ENCODE measurements around the gene POLR1D. TPM values are rescaled to one million over a fixed set of nuclear protein-coding genes. Genes with fewer than 3 reads are reported as not detected.
A peak's percentile ranks its signal among the peaks of the same experiment; 100 is the strongest.

The POLR1D gene
- polyA plus RNA-seq, 1 donor (not counting 4 experiments of a cell fraction or from before 2014, with no cell fraction given) = 235 TPM

DNA sequence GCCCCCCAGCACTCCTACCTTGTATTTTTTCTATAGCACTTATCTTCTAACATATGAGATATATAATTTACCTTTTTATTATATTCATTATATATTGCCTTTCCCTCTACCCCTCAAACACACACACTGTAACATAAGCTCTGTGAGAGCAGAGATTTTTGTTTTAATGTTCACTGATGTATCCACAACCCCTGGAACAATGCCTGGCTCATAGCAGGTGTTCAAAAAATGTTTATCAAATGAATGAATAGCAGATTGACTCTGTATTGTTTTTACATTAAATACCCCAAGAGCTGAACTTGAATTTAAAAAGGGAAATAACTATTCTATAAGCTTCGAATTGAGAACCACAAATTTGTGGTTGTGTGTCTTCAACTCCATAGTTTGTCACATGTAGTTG lies 11.0 kb downstream of the POLR1D start:
- Histone ChIP-seq H3K4me2 (ENCODE audit: control insufficient read depth, extremely low read depth, insufficient read depth, low read depth, low read length) (no peak overlapping the region), H3K27ac (ENCODE audit: control insufficient read depth, insufficient read depth, low read length) (peak overlapping the region; percentile 78), H3K79me2 (ENCODE audit: control insufficient read depth, insufficient read depth, low read length) (peaks cover 50% of the 10 kb centered on the region), H3K4me3 (ENCODE audit: control insufficient read depth in 2 of 3, extremely low read depth in 1 of 3, insufficient read depth in 2 of 3, low read depth in 1 of 3, low read length in 3 of 3) (no peak overlapping the region), H4K20me1 (ENCODE audit: control insufficient read depth, extremely low read depth, insufficient read depth, low read length) (no peaks in the 10 kb centered on the region), H3K9me3 (ENCODE audit: control insufficient read depth, low read depth, low read length) (no peaks in the 10 kb centered on the region), H3K27me3 (ENCODE audit: control insufficient read depth, extremely low read depth, insufficient read depth, low read length) (no peaks in the 10 kb centered on the region), H3K9ac (ENCODE audit: control insufficient read depth, extremely low read depth, insufficient read depth, low read length) (no peak overlapping the region), H2AFZ (ENCODE audit: control insufficient read depth, low read length) (no peak overlapping the region), H3K36me3 (ENCODE audit: control insufficient read depth in 2 of 2, extremely low read depth in 1 of 2, insufficient read depth in 2 of 2, low read length in 2 of 2) (peaks cover 0 to 2% of the 10 kb centered on the region in 2 experiments), H3K9me1 (ENCODE audit: control insufficient read depth, extremely low read depth, insufficient read depth, low read length) (no peaks in the 10 kb centered on the region), H3K4me1 (ENCODE audit: control insufficient read depth, extremely low read depth, insufficient read depth, low read length) (peaks cover 43% of the 10 kb centered on the region)
- no peak for TF ChIP-seq CTCF (optimal IDR thresholded peaks at IDR 0.05 in 1 of 3, IDR thresholded peaks at IDR 0.05 in 1 of 3, conservative IDR thresholded peaks at IDR 0.05 in 1 of 3; ENCODE audit: extremely low read depth in 1 of 3, insufficient read depth in 2 of 3, low read length in 3 of 3)
- no peak for TF ChIP-seq EZH2 (IDR thresholded peaks at IDR 0.05; ENCODE audit: low read length)
- no peak for FAIRE-seq
- DNase-seq (ENCODE audit: low read depth, low spot score) = no peak
- dilution Hi-C loops (cut with MboI; ENCODE audit: extremely low pct_ligation_motif_present, low sequenced_read_pairs) = no loop called here

DNA sequence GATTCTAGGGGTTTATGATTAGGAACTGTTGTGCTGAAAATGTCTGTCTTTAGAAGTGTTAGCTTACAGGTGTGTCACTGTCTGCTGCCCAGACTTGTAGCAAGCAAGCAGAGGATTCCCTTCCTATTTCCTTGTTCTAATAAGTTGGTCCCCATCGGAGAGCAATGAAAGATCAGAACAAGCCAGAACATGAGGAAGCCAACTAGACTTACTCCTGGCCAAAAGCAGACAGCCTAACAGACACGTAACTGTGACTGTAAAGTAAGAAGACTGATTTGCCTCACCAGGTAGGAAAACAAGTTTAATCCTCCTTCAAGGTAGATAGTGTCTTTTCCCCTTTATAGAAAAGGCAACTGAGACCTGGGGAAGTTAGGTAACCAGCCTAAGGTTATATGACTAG lies 12.5 kb downstream of the POLR1D start:
- H3K4me1 ChIP-seq (ENCODE audit: control insufficient read depth, extremely low read depth, insufficient read depth, low read length) = peaks cover 50% of the 10 kb centered on the region
- H3K4me2 ChIP-seq (ENCODE audit: control insufficient read depth, extremely low read depth, insufficient read depth, low read depth, low read length) = peak overlapping the region; percentile 83
- no peaks in the 10 kb centered on the region for H3K9me3 ChIP-seq (ENCODE audit: control insufficient read depth, low read depth, low read length)
- H3K27me3 ChIP-seq (ENCODE audit: control insufficient read depth, extremely low read depth, insufficient read depth, low read length) = no peaks in the 10 kb centered on the region
- H2AFZ ChIP-seq (ENCODE audit: control insufficient read depth, low read length) = no peak overlapping the region
- H3K79me2 ChIP-seq (ENCODE audit: control insufficient read depth, insufficient read depth, low read length) = peaks cover 47% of the 10 kb centered on the region
- H3K27ac ChIP-seq (ENCODE audit: control insufficient read depth, insufficient read depth, low read length) = peak overlapping the region; percentile 86
- TF ChIP-seq EZH2 (IDR thresholded peaks at IDR 0.05; ENCODE audit: low read length) (no peak), CTCF (optimal IDR thresholded peaks at IDR 0.05 in 1 of 3, IDR thresholded peaks at IDR 0.05 in 1 of 3, conservative IDR thresholded peaks at IDR 0.05 in 1 of 3; ENCODE audit: extremely low read depth in 1 of 3, insufficient read depth in 2 of 3, low read length in 3 of 3) (no peak)
- H3K9me1 ChIP-seq (ENCODE audit: control insufficient read depth, extremely low read depth, insufficient read depth, low read length) = no peaks in the 10 kb centered on the region
- no peaks in the 10 kb centered on the region for H4K20me1 ChIP-seq (ENCODE audit: control insufficient read depth, extremely low read depth, insufficient read depth, low read length)
- FAIRE-seq = peak; percentile 99
- peak; percentile 87 for DNase-seq (ENCODE audit: low read depth, low spot score)
- peaks cover 0 to 3% of the 10 kb centered on the region in 2 experiments for H3K36me3 ChIP-seq (ENCODE audit: control insufficient read depth in 2 of 2, extremely low read depth in 1 of 2, insufficient read depth in 2 of 2, low read length in 2 of 2)
- H3K9ac ChIP-seq (ENCODE audit: control insufficient read depth, extremely low read depth, insufficient read depth, low read length) = peak overlapping the region; percentile 53
- dilution Hi-C loops (cut with MboI; ENCODE audit: extremely low pct_ligation_motif_present, low sequenced_read_pairs) = no loop called here
- H3K4me3 ChIP-seq (ENCODE audit: control insufficient read depth in 2 of 3, extremely low read depth in 1 of 3, insufficient read depth in 2 of 3, low read depth in 1 of 3, low read length in 3 of 3) = peak overlapping the region in 2 of 3 experiments; percentile 9 to 54
